ENCODE measurements around the gene LATS2. TPM values are rescaled to one million over a fixed set of nuclear protein-coding genes. Genes with fewer than 3 reads are reported as not detected.

The LATS2 gene
- polyA plus RNA-seq, 4 donors: 1.1 to 5.0 (median 2.9) TPM

GRCh38 chr13:21005193-21005592, 56.2 kb downstream of the LATS2 start:
- no peaks in the 10 kb centered on the region for H3K4me1 ChIP-seq (ENCODE audit: control insufficient read depth in 3 of 3, insufficient read depth in 2 of 3, low read depth in 1 of 3, low read length in 2 of 3)
- H3K4me3 ChIP-seq (ENCODE audit: low read depth in 1 of 3, low read length in 3 of 3): no peak overlapping the region
- H3K9me3 ChIP-seq (ENCODE audit: control insufficient read depth in 2 of 2, insufficient read depth in 1 of 2, low read depth in 1 of 2, low read length in 1 of 2): peaks cover 0 to 6% of the 10 kb centered on the region in 2 donors
- no peaks in the 10 kb centered on the region for H3K27me3 ChIP-seq (ENCODE audit: control insufficient read depth in 3 of 3, insufficient read depth in 3 of 3, low read length in 3 of 3)
- no peak overlapping the region for H3K27ac ChIP-seq (ENCODE audit: low read depth in 1 of 3, low read length in 2 of 3)
- DNase-seq (no peak), FAIRE-seq (no peak)
- peaks cover 0 to 2% (median 0%) of the 10 kb centered on the region in 3 donors for H3K36me3 ChIP-seq (ENCODE audit: control insufficient read depth in 3 of 3, insufficient read depth in 2 of 3, low read depth in 1 of 3, low read length in 3 of 3)
- WGBS, 3 donors: 75 to 83% (median 82%) methylated on average over 3 of the region's 3 CpGs

- no peak overlapping the region for H3K4me3 ChIP-seq (ENCODE audit: low read depth in 1 of 3, low read length in 3 of 3)
- peaks cover 0 to 6% of the 10 kb centered on the region in 2 donors for H3K9me3 ChIP-seq (ENCODE audit: control insufficient read depth in 2 of 2, insufficient read depth in 1 of 2, low read depth in 1 of 2, low read length in 1 of 2)
- 94 to 99% (median 97%) methylated on average over 5 of the region's 5 CpGs for WGBS, 3 donors
- DNase-seq (no peak), FAIRE-seq (no peak)
- H3K4me1 ChIP-seq (ENCODE audit: control insufficient read depth in 3 of 3, insufficient read depth in 2 of 3, low read depth in 1 of 3, low read length in 2 of 3): no peaks in the 10 kb centered on the region
- H3K27me3 ChIP-seq (ENCODE audit: control insufficient read depth in 3 of 3, insufficient read depth in 3 of 3, low read length in 3 of 3): no peaks in the 10 kb centered on the region
- H3K36me3 ChIP-seq (ENCODE audit: control insufficient read depth in 3 of 3, insufficient read depth in 2 of 3, low read depth in 1 of 3, low read length in 3 of 3): peaks cover 0 to 4% (median 0%) of the 10 kb centered on the region in 3 donors
- H3K27ac ChIP-seq (ENCODE audit: low read depth in 1 of 3, low read length in 2 of 3): no peak overlapping the region
Measured at GRCh38 chr13:21001471-21001870, 59.9 kb downstream of the LATS2 start.

GRCh38 chr13:21000647-21001046, 60.7 kb downstream of the LATS2 start:
- Histone ChIP-seq H3K27ac (ENCODE audit: low read depth in 1 of 3, low read length in 2 of 3) (no peak overlapping the region), H3K27me3 (ENCODE audit: control insufficient read depth in 3 of 3, insufficient read depth in 3 of 3, low read length in 3 of 3) (no peaks in the 10 kb centered on the region), H3K36me3 (ENCODE audit: control insufficient read depth in 3 of 3, insufficient read depth in 2 of 3, low read depth in 1 of 3, low read length in 3 of 3) (peaks cover 0 to 4% (median 0%) of the 10 kb centered on the region in 3 donors), H3K4me1 (ENCODE audit: control insufficient read depth in 3 of 3, insufficient read depth in 2 of 3, low read depth in 1 of 3, low read length in 2 of 3) (no peaks in the 10 kb centered on the region), H3K4me3 (ENCODE audit: low read depth in 1 of 3, low read length in 3 of 3) (no peak overlapping the region), H3K9me3 (ENCODE audit: control insufficient read depth in 2 of 2, insufficient read depth in 1 of 2, low read depth in 1 of 2, low read length in 1 of 2) (peaks cover 0 to 6% of the 10 kb centered on the region in 2 donors)
- DNase-seq: no peak
- no peak for FAIRE-seq
- WGBS, 3 donors: 42 to 77% (median 57%) methylated on average over 1 of the region's 1 CpG

- Histone ChIP-seq H3K36me3 (ENCODE audit: control insufficient read depth in 3 of 3, insufficient read depth in 2 of 3, low read depth in 1 of 3, low read length in 3 of 3) (peaks cover 0 to 4% (median 0%) of the 10 kb centered on the region in 3 donors), H3K9me3 (ENCODE audit: control insufficient read depth in 2 of 2, insufficient read depth in 1 of 2, low read depth in 1 of 2, low read length in 1 of 2) (peaks cover 0 to 6% of the 10 kb centered on the region in 2 donors), H3K4me3 (ENCODE audit: low read depth in 1 of 3, low read length in 3 of 3) (no peak overlapping the region), H3K4me1 (ENCODE audit: control insufficient read depth in 3 of 3, insufficient read depth in 2 of 3, low read depth in 1 of 3, low read length in 2 of 3) (no peaks in the 10 kb centered on the region), H3K27ac (ENCODE audit: low read depth in 1 of 3, low read length in 2 of 3) (no peak overlapping the region), H3K27me3 (ENCODE audit: control insufficient read depth in 3 of 3, insufficient read depth in 3 of 3, low read length in 3 of 3) (no peaks in the 10 kb centered on the region)
- no peak for FAIRE-seq
- no peak for DNase-seq
- 92 to 94% (median 94%) methylated on average over 51 to 60 of the region's 60 CpGs for WGBS, 3 donors
Measured at GRCh38 chr13:20998649-20999415, 62.6 kb downstream of the LATS2 start.

GRCh38 chr13:20997301-20998161, 63.9 kb downstream of the LATS2 start:
- Histone ChIP-seq H3K9me3 (ENCODE audit: control insufficient read depth in 2 of 2, insufficient read depth in 1 of 2, low read depth in 1 of 2, low read length in 1 of 2) (peaks cover 0 to 6% of the 10 kb centered on the region in 2 donors), H3K27me3 (ENCODE audit: control insufficient read depth in 3 of 3, insufficient read depth in 3 of 3, low read length in 3 of 3) (no peaks in the 10 kb centered on the region), H3K4me3 (ENCODE audit: low read depth in 1 of 3, low read length in 3 of 3) (no peak overlapping the region), H3K27ac (ENCODE audit: low read depth in 1 of 3, low read length in 2 of 3) (no peak overlapping the region), H3K4me1 (ENCODE audit: control insufficient read depth in 3 of 3, insufficient read depth in 2 of 3, low read depth in 1 of 3, low read length in 2 of 3) (no peaks in the 10 kb centered on the region), H3K36me3 (ENCODE audit: control insufficient read depth in 3 of 3, insufficient read depth in 2 of 3, low read depth in 1 of 3, low read length in 3 of 3) (peaks cover 0 to 6% (median 0%) of the 10 kb centered on the region in 3 donors)
- no peak for DNase-seq
- WGBS, 3 donors: 70 to 76% (median 73%) methylated on average over 14 of the region's 14 CpGs
- no peak for FAIRE-seq

- Histone ChIP-seq H3K9me3 (ENCODE audit: control insufficient read depth in 2 of 2, insufficient read depth in 1 of 2, low read depth in 1 of 2, low read length in 1 of 2) (no peaks in the 10 kb centered on the region), H3K27ac (ENCODE audit: low read depth in 1 of 3, low read length in 2 of 3) (no peak overlapping the region), H3K4me3 (ENCODE audit: low read depth in 1 of 3, low read length in 3 of 3) (no peak overlapping the region), H3K27me3 (ENCODE audit: control insufficient read depth in 3 of 3, insufficient read depth in 3 of 3, low read length in 3 of 3) (no peaks in the 10 kb centered on the region), H3K36me3 (ENCODE audit: control insufficient read depth in 3 of 3, insufficient read depth in 2 of 3, low read depth in 1 of 3, low read length in 3 of 3) (peaks cover 0 to 14% (median 0%) of the 10 kb centered on the region in 3 donors), H3K4me1 (ENCODE audit: control insufficient read depth in 3 of 3, insufficient read depth in 2 of 3, low read depth in 1 of 3, low read length in 2 of 3) (no peaks in the 10 kb centered on the region)
- 47 to 67% (median 51%) methylated on average over 4 of the region's 4 CpGs for WGBS, 3 donors
- FAIRE-seq (no peak), DNase-seq (no peak)
Measured at GRCh38 chr13:20995245-20995838, 66.0 kb downstream of the LATS2 start.

GRCh38 chr13:20994441-20994821, 67.0 kb downstream of the LATS2 start:
- Histone ChIP-seq H3K9me3 (ENCODE audit: control insufficient read depth in 2 of 2, insufficient read depth in 1 of 2, low read depth in 1 of 2, low read length in 1 of 2) (no peaks in the 10 kb centered on the region), H3K4me1 (ENCODE audit: control insufficient read depth in 3 of 3, insufficient read depth in 2 of 3, low read depth in 1 of 3, low read length in 2 of 3) (no peaks in the 10 kb centered on the region), H3K36me3 (ENCODE audit: control insufficient read depth in 3 of 3, insufficient read depth in 2 of 3, low read depth in 1 of 3, low read length in 3 of 3) (peaks cover 0 to 19% (median 0%) of the 10 kb centered on the region in 3 donors), H3K27me3 (ENCODE audit: control insufficient read depth in 3 of 3, insufficient read depth in 3 of 3, low read length in 3 of 3) (no peaks in the 10 kb centered on the region), H3K27ac (ENCODE audit: low read depth in 1 of 3, low read length in 2 of 3) (no peak overlapping the region), H3K4me3 (ENCODE audit: low read depth in 1 of 3, low read length in 3 of 3) (no peak overlapping the region)
- FAIRE-seq: no peak
- WGBS, 3 donors: 93 to 95% (median 94%) methylated on average over 7 of the region's 7 CpGs
- no peak for DNase-seq

- no peak for DNase-seq
- H3K9me3 ChIP-seq (ENCODE audit: control insufficient read depth in 2 of 2, insufficient read depth in 1 of 2, low read depth in 1 of 2, low read length in 1 of 2): no peaks in the 10 kb centered on the region
- 80 to 85% (median 83%) methylated on average over 13 of the region's 13 CpGs for WGBS, 3 donors
- H3K36me3 ChIP-seq (ENCODE audit: control insufficient read depth in 3 of 3, insufficient read depth in 2 of 3, low read depth in 1 of 3, low read length in 3 of 3): peaks cover 0 to 21% (median 0%) of the 10 kb centered on the region in 3 donors
- H3K4me3 ChIP-seq (ENCODE audit: low read depth in 1 of 3, low read length in 3 of 3): no peak overlapping the region
- FAIRE-seq: no peak
- no peaks in the 10 kb centered on the region for H3K4me1 ChIP-seq (ENCODE audit: control insufficient read depth in 3 of 3, insufficient read depth in 2 of 3, low read depth in 1 of 3, low read length in 2 of 3)
- no peak overlapping the region for H3K27ac ChIP-seq (ENCODE audit: low read depth in 1 of 3, low read length in 2 of 3)
- no peaks in the 10 kb centered on the region for H3K27me3 ChIP-seq (ENCODE audit: control insufficient read depth in 3 of 3, insufficient read depth in 3 of 3, low read length in 3 of 3)
Measured at GRCh38 chr13:20993661-20994440, 67.5 kb downstream of the LATS2 start.
